Stimulated activated CD4-positive, alpha-beta T cell treated with anti-CD3 and anti-CD28 coated beads, Interleukin-1b, Interleukin-23, amount 100 ng/mL, for 48 hours (primary cell): Measurements from ENCODE around the gene FAM111B.

Experiments
- DNase-seq: peaks from one replicate; pipeline ENCODE4 v3.0.0-alpha.2; 2020

FAM111B gene

GRCh38 chr11:59164028-59164427, 57.0 kb downstream of the FAM111B start:
- DNase-seq, result no peak

GRCh38 chr11:59171508-59172322, 64.7 kb downstream of the FAM111B start, which contains the start of gene DTX4:
TSS of gene DTX4 (plus strand) at chr11:59172132. CDS start at chr11:59172596, 464 bp downstream.
- peak; percentile 89 for DNase-seq

GRCh38 chr11:59172345-59173079, 65.5 kb downstream of the FAM111B start:
- DNase-seq, result peak; percentile 21

GRCh38 chr11:59173080-59173963, 66.3 kb downstream of the FAM111B start:
- DNase-seq, result no peak

GRCh38 chr11:59173964-59174663, 67.1 kb downstream of the FAM111B start:
- no peak for DNase-seq

GRCh38 chr11:59174664-59175033, 67.6 kb downstream of the FAM111B start:
- no peak for DNase-seq

GRCh38 chr11:59175091-59175501, 68.1 kb downstream of the FAM111B start:
- DNase-seq, result no peak

GRCh38 chr11:59176330-59176729, 69.3 kb downstream of the FAM111B start:
- DNase-seq, result no peak
